ENCODE data around the gene POU2F2. TPM values are rescaled to one million over a fixed set of nuclear protein-coding genes. Genes with fewer than 3 reads are reported as not detected.
"Not testable (repeated sequence)": the region's sequence is repeated elsewhere in the genome, so short reads cannot be mapped to it uniquely, and the experiment has no call there.

The POU2F2 gene
- total RNA-seq, 2 experiments from 2014 or later: 15.7 to 16.3 TPM

GRCh38 chr19:42045575-42045974 is 86.7 kb downstream of the POU2F2 start:
- Mint-ChIP-seq H3K4me1 (ENCODE audit: low read depth) (peaks cover 8% of the 10 kb centered on the region), H3K9me3 (ENCODE audit: insufficient read depth) (no peaks in the 10 kb centered on the region), H3K27ac (no peak overlapping the region), H3K4me3 (no peak overlapping the region), H3K36me3 (ENCODE audit: low read depth) (no peaks in the 10 kb centered on the region), H3K27me3 (ENCODE audit: low read depth) (peaks cover 6% of the 10 kb centered on the region)
- ChIA-PET CTCF (interaction anchor here (1.5 to 3.5 kb wide), 2 partner anchors 11 to 17 kb away, joined by 5 to 19 read pairs; no protein-coding TSS in a partner anchor), POLR2A (no interaction called here)
- no peak for ATAC-seq
- DNase-seq: no peak

DNA sequence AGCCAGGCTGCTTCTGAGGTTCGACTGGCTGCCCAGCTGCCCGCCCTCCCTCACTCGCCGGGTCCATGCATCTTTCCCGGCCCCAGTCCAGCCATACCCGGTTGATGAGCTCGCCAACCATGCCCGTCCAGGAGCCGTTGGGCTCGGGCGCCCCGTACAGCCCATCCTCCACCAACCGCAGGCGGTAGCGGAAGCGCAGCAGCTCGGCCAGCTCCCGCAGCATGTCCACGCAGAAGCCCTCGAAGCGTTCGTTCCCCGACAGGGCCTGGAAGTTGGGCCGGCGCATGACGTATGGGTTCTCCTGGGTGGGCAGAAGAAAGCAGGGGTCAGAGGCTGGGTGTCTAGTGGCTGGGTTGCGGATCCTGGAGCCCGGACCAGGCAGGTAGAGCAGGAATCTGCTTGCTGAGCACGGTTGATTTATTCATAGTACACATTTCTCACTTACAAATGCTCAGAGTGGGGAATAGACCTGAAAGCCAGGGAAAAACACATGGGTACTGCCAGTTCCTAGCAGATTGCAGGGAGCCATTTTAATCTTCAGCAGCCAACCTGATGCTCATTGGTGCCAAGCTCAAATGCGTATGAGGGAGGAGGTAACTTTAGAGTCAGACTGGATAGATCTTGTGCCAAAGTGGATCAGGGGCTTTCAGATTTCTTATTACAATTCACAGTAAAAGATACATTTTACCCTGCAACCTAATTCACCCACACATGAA is 89.6 kb downstream of the POU2F2 start:
- POLR2A ChIA-PET: no interaction called here
- Mint-ChIP-seq H3K4me3 (no peak overlapping the region), H3K9me3 (ENCODE audit: insufficient read depth) (no peaks in the 10 kb centered on the region), H3K36me3 (ENCODE audit: low read depth) (no peaks in the 10 kb centered on the region), H3K27ac (no peak overlapping the region), H3K27me3 (ENCODE audit: low read depth) (peaks cover 6% of the 10 kb centered on the region), H3K4me1 (ENCODE audit: low read depth) (no peaks in the 10 kb centered on the region)
- DNase-seq (no peak), ATAC-seq (no peak)
- CTCF ChIA-PET: no interaction called here

- not testable (repeated sequence) for H3K9me3 Mint-ChIP-seq (ENCODE audit: insufficient read depth); ATAC-seq
These were observed 91.8 kb downstream of the POU2F2 start for GRCh38 chr19:42040491-42040890.

DNA sequence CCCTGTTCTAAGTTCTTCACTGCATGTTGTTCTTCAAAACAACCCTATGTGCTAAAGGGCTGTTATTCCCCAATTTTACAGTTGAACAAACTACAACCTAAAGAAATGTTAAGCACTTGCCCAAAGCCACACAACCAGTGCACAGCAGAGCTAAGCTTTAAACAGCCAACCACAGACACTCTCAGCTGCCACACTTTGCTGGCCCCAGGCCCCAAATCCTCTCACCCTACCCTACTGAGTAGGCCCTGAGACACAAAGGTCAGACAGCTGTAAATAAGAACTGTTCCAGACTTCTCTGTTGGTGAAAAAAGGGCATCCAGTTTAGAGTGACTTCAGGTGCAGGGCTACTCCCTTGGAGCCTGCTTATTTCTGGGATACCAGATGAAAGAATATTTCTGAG is 92.2 kb downstream of the POU2F2 start:
- CTCF ChIA-PET: interaction anchor here (1.3 kb wide), 1 partner anchor 11 kb away, joined by 5 read pairs; no protein-coding TSS in a partner anchor
- H3K27me3 Mint-ChIP-seq (ENCODE audit: low read depth): peaks cover 2% of the 10 kb centered on the region
- H3K4me1 Mint-ChIP-seq (ENCODE audit: low read depth): no peaks in the 10 kb centered on the region
- ATAC-seq (no peak), DNase-seq (no peak)
- no peaks in the 10 kb centered on the region for H3K9me3 Mint-ChIP-seq (ENCODE audit: insufficient read depth)
- H3K27ac Mint-ChIP-seq: no peak overlapping the region
- H3K36me3 Mint-ChIP-seq (ENCODE audit: low read depth): no peaks in the 10 kb centered on the region
- no peak overlapping the region for H3K4me3 Mint-ChIP-seq
- POLR2A ChIA-PET: no interaction called here

More at GRCh38 chr19:42040491-42040890, 91.8 kb downstream of the POU2F2 start:
- H3K27ac Mint-ChIP-seq; H3K4me1 Mint-ChIP-seq (ENCODE audit: low read depth); POLR2A ChIA-PET; H3K36me3 Mint-ChIP-seq (ENCODE audit: low read depth); DNase-seq; H3K4me3 Mint-ChIP-seq; H3K27me3 Mint-ChIP-seq (ENCODE audit: low read depth): not testable (repeated sequence)
- CTCF ChIA-PET: interaction anchor here (1.3 kb wide), 1 partner anchor 12 kb away, joined by 5 read pairs; no protein-coding TSS in a partner anchor

DNA sequence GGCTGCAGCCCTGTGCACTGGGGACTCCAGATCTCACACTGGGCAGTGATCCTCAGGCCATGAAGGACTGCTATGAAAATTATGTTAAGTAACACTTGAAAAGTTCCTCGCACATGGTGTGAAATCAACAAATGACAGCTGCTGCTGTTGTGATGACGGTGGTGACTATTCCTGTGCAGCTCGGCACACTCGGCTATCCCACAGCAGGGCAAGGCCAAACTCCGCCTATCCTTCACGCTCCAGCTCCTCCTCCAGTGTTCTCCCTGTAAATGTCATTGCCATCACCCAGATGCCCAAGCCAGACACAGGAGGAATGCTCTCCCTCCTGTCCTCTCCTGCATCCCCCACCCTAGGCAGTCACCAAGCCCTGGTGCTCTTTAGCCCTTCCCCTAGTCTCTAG is 93.6 kb downstream of the POU2F2 start:
- Mint-ChIP-seq H3K27ac (no peak overlapping the region), H3K36me3 (ENCODE audit: low read depth) (no peaks in the 10 kb centered on the region), H3K27me3 (ENCODE audit: low read depth) (peaks cover 2% of the 10 kb centered on the region), H3K4me3 (no peak overlapping the region), H3K9me3 (ENCODE audit: insufficient read depth) (no peaks in the 10 kb centered on the region), H3K4me1 (ENCODE audit: low read depth) (peaks cover 2% of the 10 kb centered on the region)
- ChIA-PET CTCF (interaction anchor here (0.8 to 1.9 kb wide), 2 partner anchors 10 to 16 kb away, joined by 3 to 10 read pairs; no protein-coding TSS in a partner anchor), POLR2A (no interaction called here)
- DNase-seq (no peak), ATAC-seq (no peak)

- no peak overlapping the region for H3K27ac Mint-ChIP-seq
- H3K4me3 Mint-ChIP-seq: no peak overlapping the region
- ChIA-PET CTCF (interaction anchor here (1.9 kb wide), 1 partner anchor 9 kb away, joined by 10 read pairs; no protein-coding TSS in a partner anchor), POLR2A (no interaction called here)
- DNase-seq (no peak), ATAC-seq (no peak)
- H3K9me3 Mint-ChIP-seq (ENCODE audit: insufficient read depth): no peaks in the 10 kb centered on the region
- peaks cover 2% of the 10 kb centered on the region for H3K27me3 Mint-ChIP-seq (ENCODE audit: low read depth)
- H3K4me1 Mint-ChIP-seq (ENCODE audit: low read depth): peaks cover 2% of the 10 kb centered on the region
- H3K36me3 Mint-ChIP-seq (ENCODE audit: low read depth): no peaks in the 10 kb centered on the region
These were observed 94.6 kb downstream of the POU2F2 start for GRCh38 chr19:42037649-42038048.

Small RNAs within 50 kb of the gene (microRNA-seq; reads per million reads assigned to microRNA genes)
- not detected for gene MIR4323

Other genes with a start within 250 kb of the POU2F2 start
- 100 to 1,000 TPM; 515 to 537 TPM for gene ARHGEF1, start 249.3 kb downstream of the POU2F2 start, total RNA-seq
- gene ERFL, start 204.0 kb downstream of the POU2F2 start, total RNA-seq: 1 to 10 TPM in 1 of 2 experiments, under 1 TPM in 1; 0.84 to 1.1 TPM
- gene RABAC1, start 173.1 kb downstream of the POU2F2 start, total RNA-seq: 10 to 100 TPM; 63.0 to 63.4 TPM
- 1 to 10 TPM; 2.3 to 3.3 TPM for gene ATP1A3, start 138.2 kb downstream of the POU2F2 start, total RNA-seq
- gene GRIK5, start 62.2 kb downstream of the POU2F2 start, total RNA-seq: under 1 TPM; 0.37 to 0.73 TPM
- gene ZNF574, start 56.3 kb downstream of the POU2F2 start, total RNA-seq: 10 to 100 TPM; 14.0 to 14.3 TPM
- gene DEDD2, start 85.2 kb upstream of the POU2F2 start, total RNA-seq: 10 to 100 TPM; 31.8 to 36.0 TPM
- 10 to 100 TPM; 19.5 to 21.5 TPM for gene ZNF526, start 87.9 kb upstream of the POU2F2 start, total RNA-seq
- gene GSK3A, start 110.2 kb upstream of the POU2F2 start, total RNA-seq: 10 to 100 TPM; 48.2 to 49.0 TPM
- gene ERF, start 122.7 kb upstream of the POU2F2 start, total RNA-seq: 10 to 100 TPM; 49.9 to 54.5 TPM
- 10 to 100 TPM; 73.1 to 83.8 TPM for gene CIC, start 136.8 kb upstream of the POU2F2 start, total RNA-seq
- gene PRR19, start 169.7 kb upstream of the POU2F2 start, total RNA-seq: under 1 TPM; 0.44 to 0.55 TPM
- 10 to 100 TPM; 48.2 to 52.7 TPM for gene PAFAH1B3, start 170.2 kb upstream of the POU2F2 start, total RNA-seq
- under 1 TPM in 1 of 2 experiments, not detected in 1; 0.37 TPM for gene TMEM145, start 180.9 kb upstream of the POU2F2 start, total RNA-seq
- 1 to 10 TPM; 5.0 to 5.9 TPM for gene MEGF8, start 193.2 kb upstream of the POU2F2 start, total RNA-seq

All from activated CD8-positive, alpha-beta T cell treated with anti-CD3 and anti-CD28 coated beads, Interleukin-2, amount 10 ng/mL, durations not matched to agents 7 days and 5 days (primary cell).